Mesenchymal stem cell (in vitro differentiated cells and primary cell): ENCODE results near the gene CNKSR2.

ENCODE experiments used
- DNase-seq: peaks from one replicate; pipeline ENCODE4 v3.0.0-alpha.2; 2013
- H2AFZ ChIP-seq: one replicate; pipeline ENCODE4 v1.6.1; 2013; ENCODE audit warnings: low read depth, mild to moderate bottlenecking, control low read depth, inconsistent platforms, low read length, moderate library complexity
- H2AK5ac ChIP-seq: 2 replicates; pipeline ENCODE4 v1.6.1; 2013; ENCODE audit warnings: low read length, moderate library complexity, mild to moderate bottlenecking, inconsistent platforms; ENCODE audit not compliant: severe bottlenecking
- H2BK120ac ChIP-seq: one replicate; pipeline ENCODE4 v1.6.1; 2013; ENCODE audit warnings: low read depth, mild to moderate bottlenecking, inconsistent platforms, low read length, moderate library complexity
- H2BK12ac ChIP-seq, 2 experiments: one replicate each; pipeline ENCODE4 v1.6.1; 2013; ENCODE audit warnings: inconsistent platforms in 2 of 2, low read length in 2 of 2, mild to moderate bottlenecking in 2 of 2, moderate library complexity in 2 of 2, control low read depth in 1 of 2
- H2BK15ac ChIP-seq: one replicate; pipeline ENCODE4 v1.6.1; 2013; ENCODE audit warnings: mild to moderate bottlenecking, low read depth, inconsistent platforms; ENCODE audit not compliant: poor library complexity, severe bottlenecking
- H2BK5ac ChIP-seq: 2 replicates; pipeline ENCODE4 v1.6.1; 2013; ENCODE audit warnings: low read depth, mild to moderate bottlenecking, low read length, control low read depth, inconsistent platforms; ENCODE audit not compliant: poor library complexity, severe bottlenecking
- H3K14ac ChIP-seq, 2 experiments: one replicate each; pipeline ENCODE4 v1.6.1; 2013; ENCODE audit warnings: inconsistent platforms in 2 of 2, low read length in 2 of 2, control low read depth in 1 of 2, mild to moderate bottlenecking in 1 of 2, moderate library complexity in 1 of 2
- H3K18ac ChIP-seq, 2 experiments: one replicate each; pipeline ENCODE4 v1.6.1; 2013; ENCODE audit warnings: inconsistent platforms in 2 of 2, low read length in 2 of 2, control low read depth in 1 of 2, low read depth in 1 of 2, mild to moderate bottlenecking in 1 of 2
- H3K23ac ChIP-seq, 2 experiments: one replicate each; pipeline ENCODE4 v1.6.1; 2013; ENCODE audit warnings: inconsistent platforms in 2 of 2, low read length in 2 of 2, mild to moderate bottlenecking in 2 of 2, moderate library complexity in 2 of 2, control low read depth in 1 of 2
- H3K27ac ChIP-seq: 2 replicates; pipeline ENCODE4 v1.5.1; 2013; ENCODE audit warnings: mild to moderate bottlenecking, moderate library complexity, low read length, control low read depth, inconsistent platforms; ENCODE audit not compliant: poor library complexity, severe bottlenecking
- H3K27me3 ChIP-seq, 2 experiments: 2 replicates each; pipeline versions ENCODE4 v1.6.1 to v1.7.0; 2013; ENCODE audit warnings: low read length in 2 of 2, mild to moderate bottlenecking in 2 of 2, moderate library complexity in 2 of 2, control low read depth in 1 of 2, inconsistent platforms in 1 of 2; ENCODE audit not compliant: control insufficient read depth in 1 of 2, insufficient read depth in 1 of 2
- H3K36me3 ChIP-seq, 2 experiments: 2 replicates each; pipeline versions ENCODE4 v1.6.1 to v1.7.0; 2013; ENCODE audit warnings: low read length in 2 of 2, control low read depth in 1 of 2, inconsistent platforms in 1 of 2, low read depth in 1 of 2, mild to moderate bottlenecking in 1 of 2; ENCODE audit not compliant: insufficient read depth in 2 of 2, control insufficient read depth in 1 of 2
- H3K4ac ChIP-seq, 2 experiments: one replicate each; pipeline ENCODE4 v1.6.1; 2013; ENCODE audit warnings: inconsistent platforms in 2 of 2, low read length in 2 of 2, mild to moderate bottlenecking in 2 of 2, moderate library complexity in 2 of 2, control low read depth in 1 of 2, low read depth in 1 of 2
- H3K4me1 ChIP-seq: 2 replicates; pipeline ENCODE4 v1.6.1; 2013; ENCODE audit warnings: low read depth, low read length, control low read depth; ENCODE audit not compliant: control insufficient read depth, insufficient read depth
- H3K4me2 ChIP-seq: 2 replicates; pipeline ENCODE4 v1.6.1; 2013; ENCODE audit warnings: low read length, mild to moderate bottlenecking, inconsistent platforms; ENCODE audit not compliant: poor library complexity, severe bottlenecking
- H3K4me3 ChIP-seq, 2 experiments: 2 replicates each; pipeline versions ENCODE4 v1.5.1 to v1.7.0; 2013; ENCODE audit warnings: low read length in 2 of 2, mild to moderate bottlenecking in 2 of 2, control low read depth in 1 of 2, low read depth in 1 of 2; ENCODE audit not compliant: insufficient read depth in 1 of 2
- H3K79me1 ChIP-seq: replicated peaks from 2 replicates; pipeline ENCODE4 v1.6.1; 2013; ENCODE audit warnings: mild to moderate bottlenecking, control low read depth, low read length, inconsistent platforms; ENCODE audit not compliant: poor library complexity, severe bottlenecking
- H3K9ac ChIP-seq: 2 replicates; pipeline ENCODE4 v1.7.0; 2013; ENCODE audit warnings: mild to moderate bottlenecking, low read length, moderate library complexity
- H3K9me3 ChIP-seq: 2 replicates; pipeline ENCODE4 v1.7.0; 2013; ENCODE audit warnings: mild to moderate bottlenecking, low read length; ENCODE audit not compliant: control insufficient read depth
- H4K8ac ChIP-seq: one replicate; pipeline ENCODE4 v1.6.1; 2013; ENCODE audit warnings: inconsistent platforms, mild to moderate bottlenecking, low read length, moderate library complexity
- H4K91ac ChIP-seq: one replicate; pipeline ENCODE4 v1.6.1; 2013; ENCODE audit warnings: mild to moderate bottlenecking, low read length, inconsistent platforms
- WGBS: methylation state at CpG from one replicate; pipeline ENCODE4 v1.1.7; 2013; ENCODE audit warnings: mixed read lengths; 5-methylcytosine and 5-hydroxymethylcytosine counted together

Gene CNKSR2

GRCh38 chrX:21493226-21493830 is 119.1 kb downstream of the CNKSR2 start:
- Histone ChIP-seq H3K9me3 (no peaks in the 10 kb centered on the region), H3K4ac (no peak overlapping the region), H3K4me2 (no peak overlapping the region), H4K91ac (no peak overlapping the region), H2AFZ (no peak overlapping the region), H3K23ac (no peak overlapping the region), H2BK5ac (no peak overlapping the region), H3K27ac (no peak overlapping the region), H3K4me3 (no peak overlapping the region), H3K4me1 (no peaks in the 10 kb centered on the region), H2BK12ac (no peak overlapping the region), H3K9ac (no peak overlapping the region), H3K27me3 (no peaks in the 10 kb centered on the region), H4K8ac (no peak overlapping the region), H3K14ac (no peak overlapping the region), H3K18ac (no peak overlapping the region), H2AK5ac (no peak overlapping the region), H2BK120ac (no peak overlapping the region), H3K79me1 (no peaks in the 10 kb centered on the region), H2BK15ac (no peak overlapping the region), H3K36me3 (no peaks in the 10 kb centered on the region)
- no CpG with 5 or more reads among the region's 1 CpG for WGBS
- DNase-seq = no peak

GRCh38 chrX:21503593-21503992 is 129.4 kb downstream of the CNKSR2 start:
- no peak overlapping the region for H2BK12ac ChIP-seq
- H3K27ac ChIP-seq = no peak overlapping the region
- H3K79me1 ChIP-seq = no peaks in the 10 kb centered on the region
- no peak overlapping the region for H2BK120ac ChIP-seq
- H4K8ac ChIP-seq = no peak overlapping the region
- no peak overlapping the region for H2AK5ac ChIP-seq
- no peak overlapping the region for H2AFZ ChIP-seq
- no peak overlapping the region for H4K91ac ChIP-seq
- H3K14ac ChIP-seq = no peak overlapping the region
- H3K4ac ChIP-seq = no peak overlapping the region
- 100% methylated on average over 1 of the region's 3 CpGs for WGBS
- H3K4me2 ChIP-seq = no peak overlapping the region
- no peak overlapping the region for H2BK15ac ChIP-seq
- no peaks in the 10 kb centered on the region for H3K27me3 ChIP-seq
- no peaks in the 10 kb centered on the region for H3K36me3 ChIP-seq
- no peak for DNase-seq
- no peaks in the 10 kb centered on the region for H3K9me3 ChIP-seq
- H3K4me3 ChIP-seq = no peak overlapping the region
- no peak overlapping the region for H3K18ac ChIP-seq
- H2BK5ac ChIP-seq = no peak overlapping the region
- H3K23ac ChIP-seq = no peak overlapping the region
- H3K4me1 ChIP-seq = no peaks in the 10 kb centered on the region
- H3K9ac ChIP-seq = no peak overlapping the region

- Histone ChIP-seq H2BK15ac (no peak overlapping the region), H3K36me3 (no peaks in the 10 kb centered on the region), H3K9me3 (no peaks in the 10 kb centered on the region), H4K91ac (no peak overlapping the region), H2BK120ac (no peak overlapping the region), H3K27ac (no peak overlapping the region), H4K8ac (no peak overlapping the region), H3K4ac (no peak overlapping the region), H3K79me1 (no peaks in the 10 kb centered on the region), H3K4me3 (no peak overlapping the region), H3K4me2 (no peak overlapping the region), H3K27me3 (no peaks in the 10 kb centered on the region), H2AFZ (no peak overlapping the region), H3K14ac (no peak overlapping the region), H2BK12ac (no peak overlapping the region), H3K9ac (no peak overlapping the region), H3K23ac (no peak overlapping the region), H3K18ac (no peak overlapping the region), H2BK5ac (no peak overlapping the region), H2AK5ac (no peak overlapping the region), H3K4me1 (no peaks in the 10 kb centered on the region)
- DNase-seq = no peak
Measured at GRCh38 chrX:21509912-21510311, 135.7 kb downstream of the CNKSR2 start.

GRCh38 chrX:21524008-21524407 is 149.8 kb downstream of the CNKSR2 start:
- no peak overlapping the region for H3K9ac ChIP-seq
- H3K14ac ChIP-seq = no peak overlapping the region
- H3K4me3 ChIP-seq = no peak overlapping the region
- H3K4me1 ChIP-seq = no peaks in the 10 kb centered on the region
- no peaks in the 10 kb centered on the region for H3K27me3 ChIP-seq
- H3K9me3 ChIP-seq = no peaks in the 10 kb centered on the region
- no peak overlapping the region for H3K23ac ChIP-seq
- no peak overlapping the region for H3K18ac ChIP-seq
- no peak overlapping the region for H2AK5ac ChIP-seq
- WGBS = no CpG with 5 or more reads among the region's 1 CpG
- no peak overlapping the region for H4K8ac ChIP-seq
- H2AFZ ChIP-seq = no peak overlapping the region
- no peak overlapping the region for H3K4ac ChIP-seq
- no peaks in the 10 kb centered on the region for H3K79me1 ChIP-seq
- H2BK12ac ChIP-seq = no peak overlapping the region
- H2BK15ac ChIP-seq = no peak overlapping the region
- no peaks in the 10 kb centered on the region for H3K36me3 ChIP-seq
- no peak overlapping the region for H2BK5ac ChIP-seq
- DNase-seq = no peak
- no peak overlapping the region for H3K4me2 ChIP-seq
- no peak overlapping the region for H4K91ac ChIP-seq
- H3K27ac ChIP-seq = no peak overlapping the region
- H2BK120ac ChIP-seq = no peak overlapping the region
